Measurements from ENCODE around the gene NME2. TPM values are rescaled to one million over a fixed set of nuclear protein-coding genes. Genes with fewer than 3 reads are reported as not detected.

Gene NME2
- total and polyA plus RNA-seq, 2 of the 8 experiments (the other 6 are each of a cell fraction or from before 2014, with no cell fraction given) = 827 to 929 TPM

DNA sequence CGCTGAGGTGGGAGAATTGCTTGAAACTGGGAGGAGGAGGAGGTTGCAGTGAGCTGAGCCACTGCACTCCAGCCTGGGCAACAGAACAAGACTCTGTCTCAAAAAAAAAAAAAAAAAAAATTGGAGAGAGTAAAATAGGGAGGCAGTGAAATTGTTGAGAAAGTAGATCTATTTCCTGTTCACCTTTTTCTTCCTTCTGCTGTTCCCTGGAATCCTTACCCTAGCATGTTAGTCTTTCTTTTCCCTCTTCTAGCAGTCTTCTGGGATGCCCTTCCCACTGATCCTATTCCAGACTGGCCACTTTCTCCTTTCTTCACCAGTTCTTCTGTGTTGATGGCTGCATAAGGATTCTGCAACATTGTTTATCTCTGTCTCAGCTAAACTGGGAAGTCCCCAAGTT, 3.1 kb downstream of the NME2 start:
- no peak overlapping the region for H3K23ac ChIP-seq (ENCODE audit: insufficient read length)
- no peak overlapping the region for H2BK120ac ChIP-seq (replicated peaks; ENCODE audit: low read depth, low read length)
- H4K5ac ChIP-seq (ENCODE audit: insufficient read length, low read depth, low read length) = no peak overlapping the region
- H3K79me2 ChIP-seq (ENCODE audit: control insufficient read depth in 1 of 2, insufficient read depth in 2 of 2, low read length in 2 of 2) = peaks cover 0 to 13% of the 10 kb centered on the region in 2 experiments; a peak in 2 of 4 replicates
- H3K23me2 ChIP-seq (ENCODE audit: low read depth, low read length) = peaks cover 9% of the 10 kb centered on the region
- H3K27me3 ChIP-seq (replicated peaks in 1 of 4; ENCODE audit: control insufficient read depth in 3 of 4, extremely low read depth in 1 of 4, insufficient read depth in 3 of 4, low read length in 3 of 4) = no peaks in the 10 kb centered on the region
- WGBS, 2 experiments (ENCODE audit: extremely low coverage in 1 of 2, insufficient coverage in 1 of 2, insufficient read length in 1 of 2, insufficient replicate concordance in 2 of 2, low coverage in 1 of 2, low lambda C conversion rate in 2 of 2, missing lambda C conversion rate in 1 of 2) = no CpG with 5 or more reads among the region's 1 CpG
- no peak for DNase-seq (ENCODE audit: low read depth in 1 of 2, low spot score in 2 of 2)
- no peak overlapping the region for H2BK12ac ChIP-seq (ENCODE audit: low read depth, low read length)
- H3K14ac ChIP-seq (ENCODE audit: insufficient read length) = no peak overlapping the region
- H2BK15ac ChIP-seq (ENCODE audit: low read length) = no peak overlapping the region
- H3K27ac ChIP-seq (ENCODE audit: low read depth, low read length) = no peak overlapping the region
- H3K36me3 ChIP-seq (ENCODE audit: control insufficient read depth in 2 of 4, insufficient read depth in 4 of 4, low read length in 3 of 4) = peaks cover 14 to 48% (median 35%) of the 10 kb centered on the region in 4 experiments; a peak in 7 of 8 replicates
- H2BK5ac ChIP-seq (ENCODE audit: low read depth, low read length) = no peak overlapping the region
- H3K79me1 ChIP-seq (ENCODE audit: low read depth, low read length) = no peaks in the 10 kb centered on the region; the same call in 1 of the 2 replicates
- no peak overlapping the region for H2BK20ac ChIP-seq (ENCODE audit: low read length)
- H3K4ac ChIP-seq (replicated peaks; ENCODE audit: insufficient read length, low read depth, low read length) = no peak overlapping the region
- peaks cover 0 to 9% (median 3%) of the 10 kb centered on the region in 4 experiments; a peak in 4 of 7 replicates for H3K4me1 ChIP-seq (replicated peaks in 1 of 4; ENCODE audit: control insufficient read depth in 3 of 4, insufficient read depth in 4 of 4, low read length in 3 of 4)
- no peaks in the 10 kb centered on the region for H3K9me3 ChIP-seq (ENCODE audit: insufficient read depth in 2 of 2, low read depth in 1 of 2, low read length in 1 of 2)
- no peak overlapping the region for H2AK5ac ChIP-seq (ENCODE audit: low read depth, low read length)
- H4K8ac ChIP-seq (ENCODE audit: extremely low read depth, insufficient read depth, low read length) = no peak overlapping the region
- no peak overlapping the region for H3K4me2 ChIP-seq (ENCODE audit: insufficient read depth in 1 of 2, low read depth in 2 of 2, low read length in 2 of 2)
- no peak overlapping the region for H2AFZ ChIP-seq (ENCODE audit: low read length)
- H4K91ac ChIP-seq (replicated peaks; ENCODE audit: insufficient read length, low read length) = no peak overlapping the region
- H3K18ac ChIP-seq (ENCODE audit: extremely low read depth, low read length) = no peak overlapping the region
- CTCF ChIA-PET (ENCODE audit: partially characterized antibody) = interaction anchor here (0.7 to 1.1 kb wide), 2 partner anchors 26 to 112 kb away, joined by 3 read pairs; no protein-coding TSS in a partner anchor
- no peak overlapping the region for H3K4me3 ChIP-seq (ENCODE audit: extremely low read depth in 1 of 4, insufficient read depth in 2 of 4, low read depth in 3 of 4, low read length in 4 of 4)
- peaks cover 0 to 5% of the 10 kb centered on the region in 2 experiments for H4K20me1 ChIP-seq (replicated peaks in 1 of 2; ENCODE audit: control insufficient read depth in 1 of 2, insufficient read depth in 2 of 2, low read length in 2 of 2)
- 0 out of 7 replicates have a peak overlapping the region, but pooled peaks of 1 of the 4 experiments have one; percentile 14 for H3K9ac ChIP-seq (replicated peaks in 1 of 4; ENCODE audit: extremely low read depth in 1 of 4, low read depth in 3 of 4, low read length in 3 of 4)
- POLR2A ChIA-PET (ENCODE audit: partially characterized antibody) = interaction anchor here (0.6 to 3.0 kb wide), 3 partner anchors 11 to 641 kb away, joined by 3 to 10 read pairs (median 6); no protein-coding TSS in a partner anchor
- FAIRE-seq = no peak
- no peak overlapping the region for H3K56ac ChIP-seq (replicated peaks; ENCODE audit: insufficient read length, low read depth, low read length)
- no peak for TF ChIP-seq CBX8 (IDR thresholded peaks at IDR 0.05; ENCODE audit: borderline replicate concordance, low read depth, low read length)
- no peak for TF ChIP-seq TCF12 (IDR thresholded peaks at IDR 0.05; ENCODE audit: low read depth, low read length)
- no peak for TF ChIP-seq PHF8 (conservative IDR thresholded peaks at IDR 0.05; ENCODE audit: low read depth, low read length)
- TF ChIP-seq YY1 (IDR thresholded peaks at IDR 0.05; ENCODE audit: low read depth, low read length) = no peak
- TF ChIP-seq GABPA (IDR thresholded peaks at IDR 0.05; ENCODE audit: borderline replicate concordance, insufficient read depth, low read length) = no peak
- no peak for TF ChIP-seq NRF1 (IDR thresholded peaks at IDR 0.05; ENCODE audit: low read depth, low read length)

All from H1 (cell line).